HEK293T (cell line): ENCODE data around the gene PILRA.

Source experiments
- CTCF ChIA-PET: fragments of 350-600 bp; formaldehyde crosslinking; extraction: SDS; loops from one replicate; lab custom pipeline; 2021; ENCODE audit warnings: antibody characterized with exemption, inconsistent platforms; lab: Yijun Ruan, JAX
- POLR2A ChIA-PET: fragments of 350-600 bp; formaldehyde crosslinking; extraction: SDS; loops from one replicate; lab custom pipeline; 2020; ENCODE audit warnings: antibody characterized with exemption, inconsistent platforms; lab: Yijun Ruan, JAX
- DNase-seq: peaks from one replicate; pipeline ENCODE4 v3.0.0; 2012; ENCODE audit warnings: mixed read lengths; ENCODE audit errors: extremely low spot score
- ARNT ChIP-seq: fragments of 450-650 bp; IDR thresholded peaks from 2 replicates; pipeline ENCODE4 v1.6.1; 2017; ENCODE audit warnings: mild to moderate bottlenecking
- BHLHE40 ChIP-seq: fragments of 450-650 bp; IDR thresholded peaks from 2 replicates; pipeline ENCODE4 v1.6.1; 2016; ENCODE audit warnings: mild to moderate bottlenecking, moderate library complexity, borderline replicate concordance
- CTBP1 ChIP-seq: fragments of 450-650 bp; IDR thresholded peaks from 2 replicates; pipeline ENCODE4 v1.6.1; 2016; ENCODE audit warnings: borderline replicate concordance
- ELF4 ChIP-seq: fragments of 450-650 bp; IDR thresholded peaks from 2 replicates; pipeline ENCODE4 v1.6.1; 2017; ENCODE audit warnings: antibody characterized with exemption
- FOXA1 ChIP-seq: fragments of 450-650 bp; IDR thresholded peaks from 2 replicates; pipeline ENCODE4 v1.6.1; 2016; ENCODE audit warnings: mild to moderate bottlenecking
- FOXK2 ChIP-seq: fragments of 450-650 bp; IDR thresholded peaks from 2 replicates; pipeline ENCODE4 v1.6.1; 2016; ENCODE audit warnings: mild to moderate bottlenecking
- FOXM1 ChIP-seq: fragments of 450-650 bp; IDR thresholded peaks from 2 replicates; pipeline ENCODE4 v1.6.1; 2017; ENCODE audit warnings: mild to moderate bottlenecking, borderline replicate concordance
- HDGF ChIP-seq: fragments of 450-650 bp; IDR thresholded peaks from 2 replicates; pipeline ENCODE4 v1.6.1; 2017; ENCODE audit warnings: antibody characterized with exemption, borderline replicate concordance
- L3MBTL2 ChIP-seq: fragments of 450-650 bp; conservative IDR thresholded peaks from 2 replicates; pipeline ENCODE4 v1.6.1; 2016; ENCODE audit warnings: mild to moderate bottlenecking
- LEF1 ChIP-seq: fragments of 450-650 bp; IDR thresholded peaks from 2 replicates; pipeline ENCODE4 v1.6.1; 2017; ENCODE audit warnings: mild to moderate bottlenecking, borderline replicate concordance
- NFRKB ChIP-seq: fragments of 450-650 bp; IDR thresholded peaks from 2 replicates; pipeline ENCODE4 v1.6.1; 2016; ENCODE audit warnings: mild to moderate bottlenecking, moderate library complexity
- SP1 ChIP-seq: fragments of 450-650 bp; IDR thresholded peaks from 2 replicates; pipeline ENCODE4 v1.6.1; 2017
- SUZ12 ChIP-seq: fragments of 450-650 bp; IDR thresholded peaks from 2 replicates; pipeline ENCODE4 v1.6.1; 2016; ENCODE audit warnings: mild to moderate bottlenecking
- TARDBP ChIP-seq: fragments of 450-650 bp; IDR thresholded peaks from 2 replicates; pipeline ENCODE4 v1.6.1; 2016
- ZNF384 ChIP-seq: fragments of 450-650 bp; IDR thresholded peaks from 2 replicates; pipeline ENCODE4 v1.6.1; 2016
- TF ChIP-seq, protein P1 (sequence below): fragments of 450-650 bp; IDR thresholded peaks from 2 replicates; pipeline ENCODE4 v1.6.1; 2016

The PILRA gene

GRCh38 chr7:100419660-100420226 lies 46.5 kb downstream of the PILRA start:
- no peak for TF ChIP-seq CTBP1
- no peak for TF ChIP-seq HDGF
- no peak for TF ChIP-seq ZNF384
- no peak for TF ChIP-seq TARDBP
- no peak for DNase-seq
- ChIA-PET CTCF (interaction anchor here (0.7 kb wide), 2 partner anchors 12 to 153 kb away, joined by 3 read pairs; no protein-coding TSS in a partner anchor), POLR2A (interaction anchor here (0.8 to 2.7 kb wide), 2 partner anchors 9 to 15 kb away, joined by 3 to 13 read pairs; partner anchors contain the start of gene ZCWPW1)

DNA sequence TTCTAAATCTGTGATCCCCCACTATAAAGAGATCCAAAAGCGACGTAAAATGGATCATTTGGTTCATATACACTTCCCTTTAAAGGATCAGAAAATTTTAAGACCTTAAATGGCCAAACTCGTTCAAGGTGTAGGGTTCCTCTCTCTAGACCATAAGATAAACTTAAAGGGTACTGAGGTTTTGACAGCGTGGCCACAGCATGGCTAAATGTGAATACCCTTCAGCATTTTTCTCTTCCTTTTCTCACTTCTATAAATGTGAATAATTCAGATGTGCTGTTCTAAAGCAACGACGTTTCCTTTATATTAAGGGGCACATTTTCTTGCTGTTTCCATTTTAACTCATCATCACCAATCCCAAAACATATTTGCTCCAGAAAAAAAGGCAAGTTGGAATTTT lies 50.0 kb downstream of the PILRA start:
- TF ChIP-seq NFRKB: no peak
- TF ChIP-seq BHLHE40: no peak
- TF ChIP-seq ARNT: no peak
- no peak for TF ChIP-seq FOXM1
- no peak for TF ChIP-seq SP1
- TF ChIP-seq CTBP1: no peak
- no peak for TF ChIP-seq TARDBP
- no peak for TF ChIP-seq SUZ12
- no peak for TF ChIP-seq FOXK2
- TF ChIP-seq HDGF: no peak
- TF ChIP-seq L3MBTL2: no peak
- TF ChIP-seq FOXA1: no peak
- TF ChIP-seq ZNF384: no peak
- TF ChIP-seq, protein P1, sequence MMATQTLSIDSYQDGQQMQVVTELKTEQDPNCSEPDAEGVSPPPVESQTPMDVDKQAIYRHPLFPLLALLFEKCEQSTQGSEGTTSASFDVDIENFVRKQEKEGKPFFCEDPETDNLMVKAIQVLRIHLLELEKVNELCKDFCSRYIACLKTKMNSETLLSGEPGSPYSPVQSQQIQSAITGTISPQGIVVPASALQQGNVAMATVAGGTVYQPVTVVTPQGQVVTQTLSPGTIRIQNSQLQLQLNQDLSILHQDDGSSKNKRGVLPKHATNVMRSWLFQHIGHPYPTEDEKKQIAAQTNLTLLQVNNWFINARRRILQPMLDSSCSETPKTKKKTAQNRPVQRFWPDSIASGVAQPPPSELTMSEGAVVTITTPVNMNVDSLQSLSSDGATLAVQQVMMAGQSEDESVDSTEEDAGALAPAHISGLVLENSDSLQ: no peak
- TF ChIP-seq LEF1: no peak
- TF ChIP-seq ELF4: no peak
- POLR2A ChIA-PET: no interaction called here
- CTCF ChIA-PET: interaction anchor here (0.9 kb wide), 1 partner anchor 16 kb away, joined by 3 read pairs; no protein-coding TSS in a partner anchor
- no peak for DNase-seq

DNA sequence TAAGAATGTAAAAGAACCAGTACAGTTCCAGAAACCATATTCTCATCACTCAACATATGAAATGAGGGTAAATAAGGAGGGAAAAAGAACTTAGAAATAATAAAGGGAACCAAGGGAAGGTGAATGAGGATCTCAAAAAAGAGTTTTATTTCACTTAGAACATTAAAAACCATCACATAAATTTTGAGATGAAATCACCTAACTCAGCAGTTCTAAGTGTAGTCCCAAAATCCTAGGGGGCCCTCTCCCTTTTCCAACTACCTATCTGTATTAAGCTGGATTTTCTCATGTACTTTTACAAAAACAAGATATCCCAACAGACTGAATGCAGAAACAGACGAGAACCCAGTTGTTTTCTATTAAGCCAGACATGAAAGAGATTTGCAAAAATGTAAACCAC lies 52.1 kb downstream of the PILRA start:
- ChIA-PET CTCF (interaction anchor here (1.6 kb wide), 1 partner anchor 18 kb away, joined by 4 read pairs; no protein-coding TSS in a partner anchor), POLR2A (no interaction called here)
- TF ChIP-seq L3MBTL2 (no peak), ZNF384 (no peak), LEF1 (no peak), SUZ12 (no peak), ARNT (no peak), FOXA1 (no peak), ELF4 (no peak), SP1 (no peak), TARDBP (no peak), HDGF (no peak), CTBP1 (no peak), BHLHE40 (no peak), NFRKB (no peak), FOXM1 (no peak), FOXK2 (no peak)
- TF ChIP-seq, protein P1: no peak
- no peak for DNase-seq

- ChIA-PET CTCF (no interaction called here), POLR2A (no interaction called here)
- TF ChIP-seq SUZ12 (no peak), CTBP1 (no peak), FOXK2 (no peak), ELF4 (no peak), L3MBTL2 (no peak), BHLHE40 (no peak), FOXA1 (no peak), LEF1 (no peak), ZNF384 (no peak), NFRKB (no peak), HDGF (no peak), SP1 (no peak), FOXM1 (no peak), TARDBP (no peak), ARNT (no peak)
- TF ChIP-seq, protein P1: no peak
- no peak for DNase-seq
These were observed 53.2 kb downstream of the PILRA start for GRCh38 chr7:100426516-100426915.

GRCh38 chr7:100427762-100428198 lies 54.5 kb downstream of the PILRA start:
- ChIA-PET CTCF (interaction anchor here (1.5 to 1.9 kb wide), 2 partner anchors 20 to 297 kb away, joined by 3 to 8 read pairs; no protein-coding TSS in a partner anchor), POLR2A (interaction anchor here (0.5 to 3.6 kb wide), 8 partner anchors 9 to 338 kb away, joined by 4 to 43 read pairs (median 13); partner anchors contain the start of gene PPP1R35)
- DNase-seq: no peak
- TF ChIP-seq FOXK2 (no peak), HDGF (no peak), ZNF384 (no peak), L3MBTL2 (no peak)
- TF ChIP-seq, protein P1: no peak
